Activated CD4-positive, CD25-positive, alpha-beta regulatory T cell treated with anti-CD3 and anti-CD28 coated beads, Interleukin-2, amount 50 U/mL, for 24 hours (primary cell): ENCODE data around the gene PTTG2.
"Not testable (repeated sequence)": the region's sequence is repeated elsewhere in the genome, so short reads cannot be mapped to it uniquely, and the experiment has no call there.

Experiments
- ATAC-seq, 2 donors: fragments of 150-1000 bp; cut with Tn5 transposase; one replicate each; pipeline ENCODE4 v1.10.0; 2021; ENCODE audit warnings: mild to moderate bottlenecking in 1 of 2, moderate library complexity in 1 of 2

PTTG2 gene

GRCh38 chr4:37960098-37960497 lies at the start of gene PTTG2:
Gene PTTG2, plus strand, starts transcription at chr4:37960398. Its CDS starts 37 bp downstream, at chr4:37960435.
- no peak for ATAC-seq

- ATAC-seq, result no peak
Measured at GRCh38 chr4:37914539-37914938, 45.7 kb upstream of the PTTG2 start.

- no peak for ATAC-seq
Measured at GRCh38 chr4:37917388-37917787, 42.8 kb upstream of the PTTG2 start.

DNA sequence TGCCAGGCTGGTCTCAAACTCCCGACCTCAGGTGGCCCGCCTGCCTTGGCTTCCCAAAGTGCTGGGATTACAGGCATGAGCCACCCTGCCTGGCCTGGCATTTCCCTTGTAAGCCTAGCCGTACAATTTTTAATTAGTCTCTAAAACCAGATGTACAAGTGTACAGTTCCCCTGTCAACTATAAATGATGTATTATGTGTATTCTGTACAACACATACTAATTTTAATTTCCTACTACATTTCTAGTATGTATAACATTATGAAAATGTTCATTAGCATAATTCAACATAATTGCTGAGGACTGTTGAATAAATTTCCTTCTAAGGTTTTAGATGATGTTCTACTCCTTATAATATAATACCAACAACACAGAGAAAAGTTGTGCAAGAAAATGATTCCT lies 41.5 kb upstream of the PTTG2 start:
- ATAC-seq, result no peak

- no peak for ATAC-seq
Measured at GRCh38 chr4:37922328-37922727, 37.9 kb upstream of the PTTG2 start.

GRCh38 chr4:37923089-37923488 lies 37.1 kb upstream of the PTTG2 start:
- ATAC-seq, result not testable (repeated sequence)

GRCh38 chr4:37924946-37925345 lies 35.3 kb upstream of the PTTG2 start:
- no peak for ATAC-seq

DNA sequence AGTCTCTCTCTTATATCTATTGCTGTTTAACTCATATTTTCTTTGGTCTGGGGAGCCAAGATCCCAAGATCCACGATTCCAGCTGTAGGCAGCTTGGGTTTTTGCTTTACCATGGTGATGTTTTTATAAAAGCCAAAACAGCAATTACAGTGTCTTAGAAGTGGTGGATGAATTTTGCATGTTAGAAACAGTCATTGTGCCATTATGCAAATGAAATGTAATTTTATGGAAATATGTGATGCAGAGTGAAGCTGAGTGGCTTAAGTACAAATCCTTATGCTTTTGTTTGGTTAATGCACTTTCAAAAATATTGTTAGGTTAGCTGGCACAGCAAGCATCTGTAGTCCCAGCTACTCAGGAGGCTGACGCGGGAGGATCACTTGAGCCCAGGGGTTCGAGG lies 32.8 kb upstream of the PTTG2 start:
- no peak for ATAC-seq

DNA sequence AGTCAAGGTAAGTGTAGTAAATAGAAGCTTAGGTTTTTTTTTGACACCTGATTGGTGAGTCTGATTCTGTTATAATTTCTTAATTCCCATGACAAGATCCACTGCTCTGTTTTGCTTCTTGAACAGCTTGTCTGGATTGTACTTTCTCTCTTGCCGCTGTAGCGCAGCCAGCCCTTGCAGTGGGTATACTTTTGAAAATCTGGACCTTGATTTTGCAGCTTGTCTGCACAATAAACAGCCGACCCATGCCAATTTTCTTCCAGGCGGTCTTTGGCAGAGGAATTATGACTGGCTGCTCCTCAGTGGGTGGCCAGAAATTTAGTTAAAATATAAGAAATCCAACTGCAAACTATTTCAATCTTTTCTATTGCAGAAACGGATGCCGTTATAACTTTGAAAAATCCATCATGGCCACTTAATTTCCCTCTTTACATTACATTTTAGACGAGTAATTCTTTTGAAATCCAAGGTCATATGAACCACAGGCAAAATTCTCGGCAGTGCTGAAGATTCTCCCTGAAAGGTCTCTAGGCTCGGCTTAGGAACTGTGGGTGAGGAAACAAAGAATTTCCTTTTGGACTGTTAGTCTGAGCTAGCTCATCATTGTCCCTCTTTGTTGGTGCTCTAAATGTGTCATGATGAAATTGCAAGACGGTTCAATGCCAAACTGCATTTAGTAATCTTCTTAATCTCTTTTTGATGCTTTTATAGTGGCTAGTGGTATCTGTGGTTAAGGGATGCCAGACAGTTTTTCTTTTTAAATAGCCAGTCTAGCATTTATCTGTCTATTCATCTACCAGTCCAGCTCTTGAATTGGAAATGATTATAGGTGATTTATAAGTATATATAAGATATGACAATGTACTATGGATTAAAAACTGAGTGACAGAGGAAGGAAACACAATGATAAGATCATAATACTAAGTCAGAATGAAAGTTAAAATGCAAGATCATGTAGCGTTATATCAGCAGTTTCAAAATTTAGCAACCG lies 31.5 kb upstream of the PTTG2 start:
- peak; percentile 60 to 62 for ATAC-seq

DNA sequence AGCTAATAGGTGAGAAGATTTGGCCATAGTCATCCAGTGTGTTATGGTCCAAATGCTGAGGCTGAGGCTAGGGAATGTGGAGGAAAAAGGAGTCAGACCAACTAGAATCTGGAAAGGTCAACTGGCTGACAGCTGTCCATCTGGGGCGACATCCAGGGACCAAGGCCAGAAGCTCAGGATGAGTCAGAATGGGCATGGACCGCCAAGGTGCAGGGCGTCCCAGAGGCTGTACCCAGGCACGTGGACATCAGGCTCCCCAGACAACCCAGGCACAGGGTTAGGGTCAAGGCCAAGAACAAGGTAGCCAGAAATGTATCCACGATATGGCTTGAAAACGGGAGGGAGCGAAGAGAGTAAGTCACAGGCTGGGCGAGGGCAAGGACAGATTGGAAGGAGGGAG lies 26.1 kb upstream of the PTTG2 start:
- ATAC-seq, result no peak

- ATAC-seq, result no peak
Measured at GRCh38 chr4:37934609-37935008, 25.6 kb upstream of the PTTG2 start.

DNA sequence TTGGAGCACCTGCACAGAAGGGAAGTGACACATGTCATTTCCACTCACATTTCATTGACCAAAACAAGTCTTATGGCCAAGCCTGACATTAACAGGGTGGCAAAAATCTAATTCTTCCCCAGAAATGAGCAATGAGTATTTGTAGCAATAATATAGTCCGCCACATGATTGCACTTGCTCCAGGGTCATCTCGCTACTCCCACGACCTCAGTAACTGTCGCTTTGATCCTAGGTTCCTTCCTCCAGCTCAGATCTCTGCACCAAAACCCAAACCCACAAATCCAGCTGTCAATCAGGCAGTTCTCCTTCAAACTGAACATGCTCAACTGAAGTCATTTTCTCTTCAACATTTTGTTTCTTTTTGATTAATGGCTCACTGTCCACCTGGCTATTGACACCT lies 25.2 kb upstream of the PTTG2 start:
- ATAC-seq, result no peak

DNA sequence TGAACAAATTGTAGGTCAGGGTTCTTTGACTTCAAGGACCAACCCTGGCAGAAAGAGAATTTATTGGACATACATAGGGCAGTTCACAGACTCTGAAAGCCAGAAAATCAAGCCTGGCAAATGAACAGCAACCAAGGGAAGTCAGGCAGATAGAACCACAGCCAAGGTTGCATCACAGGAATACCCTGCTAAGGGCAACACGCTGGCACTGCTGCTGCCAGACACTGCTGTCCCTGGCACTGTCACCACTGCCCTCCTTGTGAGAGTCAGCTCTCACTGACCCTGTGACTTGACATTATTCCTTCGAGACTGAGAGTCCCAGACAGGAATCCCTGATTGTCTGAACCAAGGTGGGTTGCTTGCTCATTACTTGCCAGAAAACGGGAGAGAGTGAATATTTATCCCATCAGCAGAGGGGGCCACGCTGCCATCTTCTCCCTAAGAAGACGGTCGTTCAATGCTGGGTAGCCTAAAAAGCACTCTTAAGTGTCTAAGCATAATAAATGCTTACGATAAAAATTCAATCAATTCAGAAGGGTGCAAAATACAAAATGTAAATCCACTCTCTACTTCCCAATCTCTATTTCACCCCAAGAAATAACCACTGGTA lies 23.2 kb upstream of the PTTG2 start:
- ATAC-seq, result no peak

GRCh38 chr4:37938208-37938607 lies 22.0 kb upstream of the PTTG2 start:
- ATAC-seq, result no peak

DNA sequence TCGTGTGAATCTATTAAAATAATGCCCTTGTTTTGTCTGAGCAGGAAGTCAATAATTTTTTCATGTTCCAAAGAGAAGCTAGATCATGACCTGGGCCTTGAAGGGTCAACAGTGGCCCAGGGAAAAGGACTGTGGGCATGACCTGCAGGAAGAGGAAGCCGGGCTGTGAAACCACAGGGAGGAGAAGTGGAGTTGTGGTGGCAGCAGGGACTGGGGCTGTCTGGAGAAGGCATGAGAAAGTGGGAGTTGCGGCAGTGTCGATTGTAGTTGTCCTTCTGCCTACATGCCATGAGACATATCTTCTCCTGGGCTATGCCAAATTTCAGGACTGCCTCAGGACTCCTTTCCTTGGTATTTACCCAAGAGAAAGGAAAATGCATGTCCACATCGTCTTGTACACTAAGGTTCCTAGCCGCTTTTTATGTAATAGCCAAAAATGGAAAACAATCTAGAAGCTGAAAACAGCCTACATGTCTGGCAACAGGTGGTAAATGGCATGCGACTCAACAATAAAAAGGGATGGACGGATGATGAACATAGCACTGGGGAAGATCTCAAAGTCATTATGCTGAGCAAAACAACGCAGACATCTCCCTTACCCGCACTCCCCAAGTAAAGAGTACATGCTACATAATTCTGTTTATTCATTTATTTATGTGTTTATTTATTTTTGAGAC lies 13.6 kb upstream of the PTTG2 start:
- ATAC-seq, result no peak

GRCh38 chr4:37948542-37948941 lies 11.7 kb upstream of the PTTG2 start:
- no peak for ATAC-seq

DNA sequence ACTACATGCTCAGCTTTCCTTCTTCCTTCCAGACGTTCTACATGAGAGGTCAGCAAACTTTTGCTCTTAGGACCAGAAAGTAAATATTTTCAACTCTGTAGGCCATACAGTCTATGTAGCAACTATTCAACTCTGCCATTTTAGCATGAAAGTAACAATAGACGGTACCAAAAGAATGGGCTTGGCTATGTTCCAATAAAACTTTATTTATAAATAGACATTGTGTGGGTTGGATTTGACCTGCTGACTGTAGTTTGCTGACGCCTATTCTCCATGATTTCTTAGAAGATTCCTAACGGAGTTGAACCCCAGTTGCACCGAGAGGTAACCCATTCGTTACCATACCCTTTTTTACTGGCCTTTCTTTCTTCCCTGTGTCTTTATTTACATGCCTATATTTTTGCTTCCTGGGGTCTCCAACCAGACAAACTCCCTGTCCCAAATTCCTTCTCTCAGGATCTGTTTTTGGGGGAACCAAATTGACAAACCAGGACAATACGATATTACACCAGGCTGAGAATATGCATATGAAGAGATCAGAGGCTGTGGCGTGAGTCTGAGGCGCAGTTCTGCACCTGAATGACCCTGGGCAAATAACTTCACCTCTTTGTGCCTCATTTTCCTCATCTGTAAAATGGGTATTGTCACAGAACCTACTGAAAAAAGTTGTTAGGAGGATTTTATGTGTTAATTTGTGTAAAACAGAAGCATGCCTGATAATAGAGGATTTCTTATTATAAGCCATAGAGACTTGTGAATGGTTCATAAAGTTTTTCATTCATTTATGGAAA lies 10.4 kb upstream of the PTTG2 start:
- no peak for ATAC-seq

DNA sequence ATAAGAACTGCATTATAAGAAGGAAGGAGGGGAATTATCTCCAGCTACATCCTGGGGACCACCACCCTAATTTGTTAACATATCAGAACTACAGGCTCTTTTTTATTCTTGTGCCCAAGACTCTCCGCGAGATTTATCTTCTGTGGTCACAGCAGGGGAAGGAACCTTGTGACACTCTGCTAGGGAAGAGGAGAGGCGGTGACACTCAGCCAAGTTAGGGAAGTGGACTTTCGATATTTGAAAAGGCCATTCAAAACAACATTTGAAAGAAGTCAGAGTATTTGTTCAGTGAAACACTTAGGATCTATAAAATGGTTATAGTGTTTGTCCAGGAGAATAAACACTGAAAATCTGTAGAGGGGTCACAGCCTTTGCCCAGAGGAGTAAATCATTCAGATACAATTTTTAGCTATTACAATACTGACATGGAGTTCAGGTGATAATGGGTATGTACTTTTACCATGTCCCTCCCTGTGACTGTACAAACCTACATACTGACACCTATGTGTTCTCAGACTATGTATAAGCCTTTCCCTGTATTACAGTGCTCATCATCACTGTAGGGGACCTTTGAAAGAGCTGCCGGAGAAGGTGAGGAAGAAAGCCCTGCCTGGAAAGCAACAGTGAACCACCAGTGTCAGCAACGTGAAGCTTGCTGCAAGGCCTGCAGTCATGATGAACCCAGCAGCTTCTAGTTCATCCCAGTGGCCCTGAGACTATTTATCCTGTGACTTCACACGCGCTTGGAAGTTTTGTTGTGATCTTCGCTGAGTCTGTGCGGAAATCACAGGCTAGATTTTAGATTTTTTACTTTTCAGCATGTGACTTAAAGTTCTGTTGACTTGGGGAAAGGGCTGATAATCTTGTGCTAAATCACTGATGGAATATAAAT lies 8.5 kb upstream of the PTTG2 start:
- no peak for ATAC-seq

GRCh38 chr4:37953156-37953555 lies 7.0 kb upstream of the PTTG2 start:
- no peak for ATAC-seq

- no peak for ATAC-seq
Measured at GRCh38 chr4:37953620-37954293, 6.4 kb upstream of the PTTG2 start.

- ATAC-seq, result no peak
Measured at GRCh38 chr4:37956941-37957340, 3.3 kb upstream of the PTTG2 start.
